CD4-positive, alpha-beta T cell treated with Interleukin-6 for 4 hours (primary cell): ENCODE data around the gene BMPER.

Experiments used
- DNase-seq: peaks from one replicate; pipeline ENCODE4 v3.0.0-alpha.2; 2020; ENCODE audit warnings: mixed read lengths

Gene BMPER

DNA sequence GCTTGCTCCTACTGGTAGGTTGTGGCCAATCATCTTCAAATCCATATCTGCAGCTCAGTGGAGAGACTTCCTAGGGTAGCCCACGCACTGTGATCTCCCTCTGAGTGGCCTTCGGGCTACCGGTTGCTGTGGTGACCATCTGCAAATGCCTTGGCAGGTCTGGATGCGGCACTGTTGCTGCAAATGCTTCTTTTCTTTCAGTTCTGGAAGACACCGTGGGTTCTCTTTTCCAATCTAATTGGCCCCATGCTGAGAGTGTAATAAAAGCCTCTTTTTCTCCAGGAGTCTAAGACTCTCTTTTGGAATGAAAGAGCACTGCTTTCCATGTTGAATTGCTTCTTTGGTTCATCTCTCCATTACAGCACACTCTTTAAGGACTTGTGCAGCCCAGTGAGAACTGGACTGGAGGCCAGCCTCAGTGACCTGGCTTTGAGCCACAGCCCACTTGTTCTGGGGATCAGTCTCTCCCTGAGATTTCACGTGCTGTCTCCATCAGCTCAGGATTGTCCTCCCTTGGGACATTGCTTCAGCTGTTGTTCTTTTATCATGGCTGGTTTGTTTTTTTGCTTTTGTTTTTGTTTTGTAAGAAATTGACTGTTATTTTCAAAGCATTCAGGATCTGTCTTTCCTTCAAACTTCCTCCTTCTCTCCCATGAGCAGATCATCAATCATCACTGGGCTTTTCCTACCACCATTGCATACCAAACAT, 286.6 kb downstream of the BMPER start:
- DNase-seq, result no peak

DNA sequence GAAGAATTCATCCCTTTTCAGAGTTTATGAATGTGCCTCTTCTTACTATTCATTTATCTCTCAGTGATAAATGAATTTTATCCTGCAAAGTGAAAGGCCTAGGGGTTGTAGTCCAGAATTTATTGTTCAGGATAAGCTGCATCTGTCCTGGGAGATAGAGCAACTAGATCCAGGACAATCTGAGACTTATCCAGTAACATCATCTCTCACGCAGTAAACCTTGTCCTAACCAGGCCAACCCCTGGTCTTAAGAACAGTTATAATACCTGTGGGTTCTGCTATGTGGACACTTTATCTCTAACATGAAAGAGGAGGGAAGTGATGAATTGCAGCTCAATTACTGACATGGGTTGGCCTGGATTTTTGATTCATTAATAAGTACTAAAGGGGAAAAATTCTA, 287.6 kb downstream of the BMPER start:
- DNase-seq, result no peak

DNA sequence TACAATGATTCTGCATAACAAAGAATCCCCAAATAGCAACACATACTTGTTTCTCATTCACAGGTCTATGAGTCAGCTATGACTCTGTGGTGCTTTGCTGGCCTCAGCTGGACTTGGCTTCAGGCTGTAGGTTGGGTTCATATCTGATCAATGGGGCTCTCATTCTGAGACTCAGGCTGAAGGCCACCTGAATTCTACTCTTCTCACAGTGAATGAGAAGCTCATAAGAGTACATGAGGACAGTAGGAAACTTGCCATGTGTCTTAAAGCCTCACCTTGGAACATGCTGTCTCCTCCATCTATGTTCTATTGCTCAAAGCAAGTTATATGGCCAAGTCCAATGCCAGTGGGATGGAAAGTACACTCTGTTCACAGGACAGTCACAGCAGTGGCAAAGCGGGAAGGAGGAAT, 292.9 kb downstream of the BMPER start:
- DNase-seq, result no peak
